BE2C (cell line): ENCODE data around the gene CDK2.

Experiments used
- DNase-seq: peaks from one replicate; pipeline ENCODE4 v3.0.0-alpha.2; 2020
- H3K27me3 ChIP-seq: fragments of 250-450 bp; sonication (Bioruptor Pico); 2 replicates; pipeline ENCODE4 v1.5.1; 2020; ENCODE audit warnings: mild to moderate bottlenecking
- H3K36me3 ChIP-seq: fragments of 250-450 bp; sonication (Bioruptor Pico); 2 replicates; pipeline ENCODE4 v1.5.1; 2020; ENCODE audit warnings: mild to moderate bottlenecking
- H3K4me1 ChIP-seq: fragments of 250-450 bp; sonication (Bioruptor Pico); 2 replicates; pipeline ENCODE4 v1.5.1; 2020
- H3K4me3 ChIP-seq: 2 replicates; pipeline ENCODE4 v1.5.1; 2011; ENCODE audit warnings: low read depth, low read length
- H3K9me3 ChIP-seq: fragments of 250-450 bp; sonication (Bioruptor Pico); 2 replicates; pipeline ENCODE4 v1.5.1; 2020
- TF ChIP-seq, protein P1 (sequence below): IDR thresholded peaks from 2 replicates; pipeline ENCODE4 v1.5.1; 2012; ENCODE audit warnings: mild to moderate bottlenecking, low read depth, low read length

The CDK2 gene

DNA sequence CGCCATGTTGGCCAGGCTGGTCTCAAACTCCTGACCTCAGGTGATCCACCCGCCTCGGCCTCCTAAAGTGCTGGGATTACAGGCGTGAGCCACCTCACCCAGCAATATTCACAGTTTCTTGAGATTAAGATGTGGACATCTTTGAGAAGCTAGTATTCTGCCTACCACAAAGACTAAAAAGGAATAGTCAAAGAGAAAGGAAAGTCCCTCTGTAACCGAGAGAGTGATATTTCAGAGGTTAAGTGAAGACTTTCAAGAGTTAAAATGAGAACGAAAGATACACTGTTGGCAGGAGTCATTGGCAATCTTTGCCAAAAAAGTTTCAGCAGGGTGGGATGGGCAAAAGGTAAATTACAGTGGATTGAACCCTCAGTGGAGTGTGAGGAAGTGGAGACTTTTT lies 20.1 kb upstream of the CDK2 start:
- Histone ChIP-seq H3K4me3 (no peak overlapping the region), H3K27me3 (no peaks in the 10 kb centered on the region), H3K9me3 (no peaks in the 10 kb centered on the region), H3K4me1 (no peaks in the 10 kb centered on the region), H3K36me3 (no peaks in the 10 kb centered on the region)
- TF ChIP-seq, protein P1, sequence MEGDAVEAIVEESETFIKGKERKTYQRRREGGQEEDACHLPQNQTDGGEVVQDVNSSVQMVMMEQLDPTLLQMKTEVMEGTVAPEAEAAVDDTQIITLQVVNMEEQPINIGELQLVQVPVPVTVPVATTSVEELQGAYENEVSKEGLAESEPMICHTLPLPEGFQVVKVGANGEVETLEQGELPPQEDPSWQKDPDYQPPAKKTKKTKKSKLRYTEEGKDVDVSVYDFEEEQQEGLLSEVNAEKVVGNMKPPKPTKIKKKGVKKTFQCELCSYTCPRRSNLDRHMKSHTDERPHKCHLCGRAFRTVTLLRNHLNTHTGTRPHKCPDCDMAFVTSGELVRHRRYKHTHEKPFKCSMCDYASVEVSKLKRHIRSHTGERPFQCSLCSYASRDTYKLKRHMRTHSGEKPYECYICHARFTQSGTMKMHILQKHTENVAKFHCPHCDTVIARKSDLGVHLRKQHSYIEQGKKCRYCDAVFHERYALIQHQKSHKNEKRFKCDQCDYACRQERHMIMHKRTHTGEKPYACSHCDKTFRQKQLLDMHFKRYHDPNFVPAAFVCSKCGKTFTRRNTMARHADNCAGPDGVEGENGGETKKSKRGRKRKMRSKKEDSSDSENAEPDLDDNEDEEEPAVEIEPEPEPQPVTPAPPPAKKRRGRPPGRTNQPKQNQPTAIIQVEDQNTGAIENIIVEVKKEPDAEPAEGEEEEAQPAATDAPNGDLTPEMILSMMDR: no peak
- no peak for DNase-seq

DNA sequence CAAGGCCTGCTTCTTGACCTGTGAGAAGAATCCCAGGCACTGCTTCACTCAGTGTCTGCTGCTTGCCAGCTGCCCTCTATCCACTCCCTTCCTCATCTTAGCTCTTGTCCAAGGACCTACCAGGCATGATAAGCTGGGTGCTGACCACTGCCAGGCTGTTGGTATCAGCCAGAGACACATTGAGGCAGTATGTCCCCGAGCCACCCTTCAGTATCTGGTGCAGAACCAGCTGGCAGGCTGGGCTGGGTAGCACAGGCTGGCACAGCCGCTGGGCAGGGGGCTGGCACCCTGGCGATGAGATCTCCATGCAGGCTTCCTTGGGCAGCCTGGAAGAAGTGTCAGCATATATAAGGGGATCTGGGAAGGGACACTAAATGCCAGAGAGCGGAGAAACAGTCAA lies 11.3 kb upstream of the CDK2 start:
- Histone ChIP-seq H3K27me3 (no peaks in the 10 kb centered on the region), H3K36me3 (no peaks in the 10 kb centered on the region), H3K4me1 (no peaks in the 10 kb centered on the region), H3K4me3 (no peak overlapping the region), H3K9me3 (no peaks in the 10 kb centered on the region)
- no peak for DNase-seq
- TF ChIP-seq, protein P1: no peak

DNA sequence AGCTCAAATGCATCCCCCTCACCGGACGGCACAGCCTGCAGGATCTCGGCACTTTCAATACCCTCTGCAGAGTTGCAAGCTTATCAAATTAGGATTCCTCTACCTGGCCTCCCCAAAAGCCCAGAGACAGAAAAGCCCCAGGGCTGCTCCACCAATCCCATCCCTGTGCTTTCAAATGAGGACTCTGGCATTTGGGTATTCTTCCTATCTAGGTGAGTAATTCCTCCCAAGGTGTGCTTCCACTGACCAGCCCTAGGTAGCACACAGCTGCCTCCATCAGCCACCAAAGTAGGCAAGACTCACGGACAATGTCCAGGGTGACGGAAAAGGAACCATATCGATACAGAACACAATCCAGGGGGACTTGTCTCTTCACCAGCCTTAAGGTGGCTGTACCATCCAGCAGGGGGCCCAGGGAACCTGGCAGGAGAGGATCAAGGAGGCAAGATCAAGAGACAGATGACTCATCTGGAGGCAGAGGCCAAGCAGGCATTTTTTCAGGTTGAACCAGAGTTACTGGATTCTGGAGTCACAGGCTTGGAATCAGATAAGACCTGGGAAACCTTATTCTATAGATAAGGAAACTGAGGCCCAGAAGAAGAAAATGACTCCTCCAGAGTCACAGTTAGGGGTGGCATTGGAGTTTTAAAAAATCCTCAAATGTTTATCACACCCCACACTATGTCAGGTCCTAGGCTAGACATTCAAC lies 10.7 kb upstream of the CDK2 start:
- no peak overlapping the region for H3K4me3 ChIP-seq

DNA sequence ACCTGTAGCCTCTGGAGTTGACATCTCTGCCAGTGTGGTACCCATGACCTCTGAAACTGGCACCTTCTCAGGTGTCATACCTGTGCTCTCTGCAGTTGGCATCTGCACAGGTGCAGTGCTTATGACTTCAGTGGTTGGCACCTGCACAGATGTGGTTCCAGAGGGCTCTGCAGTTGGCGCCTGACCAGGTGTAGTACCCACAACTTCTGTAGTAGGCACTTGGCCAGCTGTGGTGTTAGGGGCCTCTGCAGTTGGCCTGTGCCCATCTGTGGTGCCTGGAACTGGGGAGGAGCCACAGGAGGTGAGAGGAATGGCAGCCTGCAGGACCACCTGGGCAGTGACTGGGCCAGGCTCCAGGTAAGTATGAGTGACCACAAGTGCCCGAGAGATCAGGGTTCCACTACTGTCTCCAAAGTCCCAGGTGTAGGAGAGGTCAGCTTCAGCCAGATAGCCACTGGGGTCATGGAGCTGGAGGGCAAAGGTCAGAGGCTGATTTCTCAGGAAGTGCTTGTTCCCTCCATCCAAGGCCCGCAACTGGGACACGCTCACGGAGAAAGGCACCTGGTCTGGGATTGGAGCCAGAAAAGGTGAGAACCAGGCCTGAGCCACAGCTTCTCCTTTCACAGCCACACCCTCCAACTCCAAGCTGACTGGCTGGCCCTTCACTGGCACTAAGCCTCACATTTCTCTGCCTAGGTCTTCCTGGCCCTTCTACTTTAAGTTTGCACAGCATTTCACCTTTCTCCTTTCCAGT lies 9.3 kb upstream of the CDK2 start:
- Histone ChIP-seq H3K9me3 (no peaks in the 10 kb centered on the region), H3K4me1 (no peaks in the 10 kb centered on the region), H3K36me3 (no peaks in the 10 kb centered on the region), H3K27me3 (no peaks in the 10 kb centered on the region), H3K4me3 (no peak overlapping the region)
- TF ChIP-seq, protein P1: no peak
- no peak for DNase-seq

More for the DNA sequence above, 10.7 kb upstream of the CDK2 start:
- TF ChIP-seq, protein P1: peak; percentile 46
- Histone ChIP-seq H3K27me3 (no peaks in the 10 kb centered on the region), H3K36me3 (no peaks in the 10 kb centered on the region), H3K9me3 (no peaks in the 10 kb centered on the region), H3K4me1 (no peaks in the 10 kb centered on the region)
- peak; percentile 41 for DNase-seq

DNA sequence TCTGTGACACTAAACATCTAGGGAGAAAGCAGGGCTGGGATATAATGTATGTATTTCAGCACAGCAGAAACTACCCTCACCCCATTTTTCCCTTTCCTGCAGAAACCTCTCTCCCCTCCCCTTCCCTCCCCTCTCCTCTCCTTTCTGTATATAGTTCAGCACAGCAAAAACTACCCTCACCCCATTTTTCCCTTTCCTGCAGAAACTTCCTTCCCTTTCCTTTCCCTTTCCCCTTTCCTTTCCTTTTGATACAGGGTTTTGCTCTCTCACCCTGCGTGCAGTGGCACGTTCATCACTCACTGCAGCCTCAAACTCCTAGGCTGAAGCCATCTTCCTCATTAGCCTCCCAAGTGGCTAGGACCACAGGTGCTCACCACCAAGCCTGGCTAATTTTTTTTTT lies 2.9 kb upstream of the CDK2 start:
- H3K4me1 ChIP-seq: 0 out of 2 replicates have a peak, but pooled peaks cover 3% of the 10 kb centered on the region
- no peaks in the 10 kb centered on the region for H3K36me3 ChIP-seq
- no peak overlapping the region for H3K4me3 ChIP-seq
- H3K9me3 ChIP-seq: no peaks in the 10 kb centered on the region
- DNase-seq: no peak
- TF ChIP-seq, protein P1: no peak
- H3K27me3 ChIP-seq: no peaks in the 10 kb centered on the region

DNA sequence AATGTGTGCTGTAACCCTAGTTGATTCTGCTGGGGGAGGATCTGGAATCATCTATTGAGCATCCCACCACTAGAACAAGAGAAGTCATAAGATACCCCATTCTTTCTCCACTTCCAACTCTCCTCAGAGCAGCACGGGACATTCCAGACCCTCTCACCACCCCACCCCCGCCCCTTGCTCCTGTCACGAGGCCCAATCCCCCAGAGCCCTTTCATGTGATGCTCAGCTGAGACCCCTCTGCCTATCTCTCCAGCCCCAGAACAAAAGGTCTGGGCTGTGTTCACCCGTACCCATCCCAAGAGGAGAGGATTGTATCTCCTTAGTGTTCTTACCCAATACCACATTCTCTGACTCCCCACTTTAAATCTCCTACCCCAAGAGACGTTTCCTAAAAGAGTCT lies 1.4 kb upstream of the CDK2 start:
- Histone ChIP-seq H3K36me3 (no peaks in the 10 kb centered on the region), H3K4me3 (no peak overlapping the region), H3K27me3 (no peaks in the 10 kb centered on the region), H3K4me1 (0 out of 2 replicates have a peak, but pooled peaks cover 3% of the 10 kb centered on the region), H3K9me3 (no peaks in the 10 kb centered on the region)
- DNase-seq: no peak
- TF ChIP-seq, protein P1: no peak
